IMR-90 (cell line): ENCODE results near the gene PPM1L. TPM values are rescaled to one million over a fixed set of nuclear protein-coding genes. Genes with fewer than 3 reads are reported as not detected.

Experiments used
- ATAC-seq: fragments of 200-7000 bp; cut with Tn5 transposase; 2 replicates; pipeline ENCODE4 v1.9.1; 2020; ENCODE audit warnings: low read depth, mild to moderate bottlenecking, moderate library complexity
- BruUV-seq: library from RNA; stranded (reverse); fragments of 400-500 nt; replicated peaks from 2 replicates; lab custom pipeline; 2021; lab: Mats Ljungman, UMichigan
- CTCF ChIA-PET: fragments of 300-600 bp; formaldehyde crosslinking; extraction: SDS; loops from one replicate; lab custom pipeline; 2021; ENCODE audit warnings: antibody characterized with exemption; lab: Yijun Ruan, JAX
- POLR2A ChIA-PET: fragments of 300-600 bp; sonication (Branson Sonifier 250); formaldehyde crosslinking; loops from one replicate; lab custom pipeline; 2022; ENCODE audit warnings: antibody characterized with exemption; ENCODE audit not compliant: unreplicated experiment; lab: Charles Lee
- DNase-seq: peaks from one replicate; pipeline ENCODE4 v3.0.0; 2013
- H2AFZ ChIP-seq: replicated peaks from 2 replicates; pipeline ENCODE3; 2013; ENCODE audit warnings: low read length, mild to moderate bottlenecking; ENCODE audit not compliant: poor library complexity
- H2AK5ac ChIP-seq: 2 replicates; pipeline ENCODE4 v1.6.1; 2013; ENCODE audit warnings: low read depth, low read length, inconsistent platforms
- H2AK9ac ChIP-seq: replicated peaks from 2 replicates; pipeline ENCODE3; 2013; ENCODE audit warnings: mild to moderate bottlenecking, low read depth, low read length, moderate library complexity; ENCODE audit not compliant: poor library complexity
- H2BK120ac ChIP-seq: 2 replicates; pipeline ENCODE4 v1.6.1; 2013; ENCODE audit warnings: low read depth, low read length, inconsistent platforms
- H2BK15ac ChIP-seq: 3 replicates; pipeline ENCODE4 v1.6.1; 2013; ENCODE audit warnings: low read depth, low read length, inconsistent platforms
- H2BK20ac ChIP-seq: 2 replicates; pipeline ENCODE4 v1.6.1; 2013; ENCODE audit warnings: low read depth, mild to moderate bottlenecking, inconsistent platforms, low read length, moderate library complexity
- H2BK5ac ChIP-seq: 2 replicates; pipeline ENCODE4 v1.6.1; 2013; ENCODE audit warnings: mild to moderate bottlenecking, low read depth, low read length, inconsistent platforms; ENCODE audit not compliant: poor library complexity, severe bottlenecking
- H3K14ac ChIP-seq: replicated peaks from 2 replicates; pipeline ENCODE4 v1.6.1; 2013; ENCODE audit warnings: low read depth, low read length, inconsistent platforms
- H3K18ac ChIP-seq: 2 replicates; pipeline ENCODE4 v1.6.1; 2013; ENCODE audit warnings: low read depth, low read length, control low read depth
- H3K23ac ChIP-seq: 2 replicates; pipeline ENCODE4 v1.6.1; 2013; ENCODE audit warnings: low read depth, low read length, inconsistent platforms
- H3K27ac ChIP-seq: 2 replicates; pipeline ENCODE4 v1.5.1; 2013; ENCODE audit warnings: mild to moderate bottlenecking, control low read depth, low read length; ENCODE audit not compliant: insufficient read depth
- H3K27me3 ChIP-seq: 2 replicates; pipeline ENCODE4 v1.6.1; 2013; ENCODE audit warnings: low read length; ENCODE audit not compliant: control insufficient read depth, insufficient read depth
- H3K36me3 ChIP-seq: 2 replicates; pipeline ENCODE4 v1.6.1; 2013; ENCODE audit warnings: low read length, mixed read lengths; ENCODE audit not compliant: control insufficient read depth, insufficient read depth
- H3K4ac ChIP-seq: 2 replicates; pipeline ENCODE4 v1.6.1; 2013; ENCODE audit warnings: low read depth, low read length, inconsistent platforms
- H3K4me1 ChIP-seq: 2 replicates; pipeline ENCODE4 v1.6.1; 2013; ENCODE audit warnings: low read length, mixed read lengths; ENCODE audit not compliant: control insufficient read depth, insufficient read depth
- H3K4me2 ChIP-seq: 2 replicates; pipeline ENCODE4 v1.6.1; 2013; ENCODE audit warnings: low read depth, mild to moderate bottlenecking, control low read depth, low read length, moderate library complexity
- H3K4me3 ChIP-seq: 2 replicates; pipeline ENCODE4 v1.5.1; 2013; ENCODE audit warnings: low read depth, mild to moderate bottlenecking, control low read depth, low read length, moderate library complexity; ENCODE audit not compliant: insufficient read depth
- H3K56ac ChIP-seq: 2 replicates; pipeline ENCODE4 v1.6.1; 2013; ENCODE audit warnings: low read length, inconsistent platforms; ENCODE audit not compliant: insufficient read depth; ENCODE audit errors: extremely low read depth
- H3K79me1 ChIP-seq, 2 experiments: 2 replicates each; pipeline ENCODE4 v1.6.1; 2013; ENCODE audit warnings: low read length in 2 of 2, inconsistent platforms in 1 of 2, low read depth in 1 of 2
- H3K9ac ChIP-seq: 2 replicates; pipeline ENCODE4 v1.6.1; 2013; ENCODE audit warnings: low read depth, low read length, control low read depth
- H3K9me1 ChIP-seq: 2 replicates; pipeline ENCODE4 v1.6.1; 2013; ENCODE audit warnings: low read length, inconsistent platforms; ENCODE audit not compliant: insufficient read depth
- H3K9me3 ChIP-seq: 2 replicates; pipeline ENCODE4 v1.6.1; 2013; ENCODE audit warnings: low read length; ENCODE audit not compliant: control insufficient read depth, insufficient read depth
- H4K20me1 ChIP-seq: 2 replicates; pipeline ENCODE4 v1.6.1; 2013; ENCODE audit warnings: low read length, inconsistent platforms; ENCODE audit not compliant: insufficient read depth
- H4K5ac ChIP-seq: 2 replicates; pipeline ENCODE4 v1.6.1; 2013; ENCODE audit warnings: mild to moderate bottlenecking, low read depth, low read length, control low read depth
- H4K8ac ChIP-seq, 2 experiments: 2 replicates each; pipeline ENCODE4 v1.6.1; 2013; ENCODE audit warnings: low read depth in 2 of 2, low read length in 2 of 2, control low read depth in 1 of 2, inconsistent platforms in 1 of 2
- H4K91ac ChIP-seq: 2 replicates; pipeline ENCODE4 v1.6.1; 2013; ENCODE audit warnings: low read depth, low read length, inconsistent platforms; ENCODE audit not compliant: insufficient read depth
- MXI1 ChIP-seq: IDR thresholded peaks from 2 replicates; pipeline ENCODE4 v1.6.1; 2012; ENCODE audit warnings: low read depth, mild to moderate bottlenecking, low read length, moderate library complexity, borderline replicate concordance
- WGBS, 2 experiments: methylation state at CpG; one replicate each; pipeline versions ENCODE4 v1.1.5 to v1.1.7; 2013; ENCODE audit warnings: missing lambda C conversion rate in 2 of 2; ENCODE audit not compliant: insufficient read length in 1 of 2; ENCODE audit errors: extremely low coverage in 2 of 2; 5-methylcytosine and 5-hydroxymethylcytosine counted together
- dilution Hi-C: fragments of 300-500 bp; cut with HindIII; formaldehyde crosslinking; loops from one replicate; pipeline ENCODE4 v1.14.3; 2018; ENCODE audit warnings: low sequenced_read_pairs; ENCODE audit not compliant: unreplicated experiment
- in situ Hi-C: fragments of 300-500 bp; cut with MboI; formaldehyde crosslinking; loops from 3 replicates; pipeline ENCODE4 v1.14.3; 2019; ENCODE audit warnings: low sequenced_read_pairs, inconsistent platforms, mixed read lengths
- intact Hi-C: fragments of 100-400 bp; cut with micrococcal nuclease; formaldehyde crosslinking; loops from 2 replicates; pipeline ENCODE4 v1.10.0; 2022
- polyA plus RNA-seq, 3 experiments: library from polyadenylated mRNA; depleted of rRNA; stranded (reverse); fragments of >200 nt; gene quantifications; 2 replicates each; pipeline ENCODE4 v1.2.3, GENCODE V29; 2012; ENCODE audit warnings: low replicate concordance in 1 of 3
- total RNA-seq: library from RNA; depleted of rRNA; stranded (reverse); fragments of >200 nt; gene quantifications from 2 replicates; pipeline ENCODE4 v1.2.3, GENCODE V29; 2012

PPM1L gene
- total and polyA plus RNA-seq, 2 of the 4 experiments (the other 2 are of a cell fraction), result 0.14 to 0.18 TPM

GRCh38 chr3:161083131-161083530 is 327.1 kb downstream of the PPM1L start:
- no peak overlapping the region for H3K27ac ChIP-seq
- intact Hi-C loops, result no loop called here

More at GRCh38 chr3:161083131-161083530, 327.1 kb downstream of the PPM1L start:
- H3K4me2 ChIP-seq, result no peak overlapping the region
- no peak overlapping the region for H3K4me3 ChIP-seq
- H3K36me3 ChIP-seq, result no peaks in the 10 kb centered on the region; the same call in 1 of the 2 replicates
- H2BK5ac ChIP-seq, result no peak overlapping the region
- H4K5ac ChIP-seq, result no peak overlapping the region
- no peak overlapping the region for H2AK9ac ChIP-seq
- H2BK15ac ChIP-seq, result no peak overlapping the region
- H2AFZ ChIP-seq, result no peak overlapping the region
- H3K4me1 ChIP-seq, result no peaks in the 10 kb centered on the region
- H2AK5ac ChIP-seq, result no peak overlapping the region
- POLR2A ChIA-PET, result no interaction called here
- no peaks in the 10 kb centered on the region for H3K27me3 ChIP-seq
- no peaks in the 10 kb centered on the region for H3K9me3 ChIP-seq
- 0 out of 2 replicates have a peak, but pooled peaks cover 4% of the 10 kb centered on the region for H3K9me1 ChIP-seq
- no peak overlapping the region for H4K91ac ChIP-seq
- BruUV-seq, result no TSS peak
- TF ChIP-seq MXI1, result no peak
- no peak overlapping the region for H2BK120ac ChIP-seq
- dilution Hi-C loops, result no loop called here
- WGBS, 2 experiments, result 100% methylated on average over 1 of the region's 1 CpG; no CpG with 5 or more reads in 1 of the 2 experiments
- H3K4ac ChIP-seq, result no peak overlapping the region
- no peak overlapping the region for H3K14ac ChIP-seq
- in situ Hi-C loops, result no loop called here
- no peak overlapping the region for H3K56ac ChIP-seq
- H4K8ac ChIP-seq, result no peak overlapping the region
- no peak overlapping the region for H3K23ac ChIP-seq
- H3K79me1 ChIP-seq, result no peaks in the 10 kb centered on the region
- DNase-seq, result no peak
- no peak overlapping the region for H3K18ac ChIP-seq
- no peak for ATAC-seq
- CTCF ChIA-PET, result no interaction called here
- no peaks in the 10 kb centered on the region for H4K20me1 ChIP-seq
- H2BK20ac ChIP-seq, result no peak overlapping the region
- no peak overlapping the region for H3K9ac ChIP-seq
